Peyer's patch (tissue), 4 donors: Measurements from ENCODE around the gene HP. TPM values are rescaled to one million over a fixed set of nuclear protein-coding genes. Genes with fewer than 3 reads are reported as not detected.

Source experiments
- DNase-seq, 3 donors: peaks; one replicate each; pipeline ENCODE4 v3.0.0-alpha.2; 2017 to 2019
- H3K27ac ChIP-seq, 4 donors: fragments of 200-600 bp; sonication (generic); one replicate each; pipeline ENCODE4 v1.5.1; 2016 to 2019
- H3K27me3 ChIP-seq, 2 donors: fragments of 200-600 bp; sonication (generic); one replicate each; pipeline ENCODE4 v1.5.1; 2019
- H3K36me3 ChIP-seq, 3 donors: fragments of 200-600 bp; sonication (generic); one replicate each; pipeline ENCODE4 v1.5.1; 2016 to 2019
- H3K4me1 ChIP-seq, 4 donors: fragments of 200-600 bp; sonication (generic); one replicate each; pipeline ENCODE4 v1.5.1; 2016 to 2019
- H3K4me3 ChIP-seq, 4 donors: fragments of 200-600 bp; sonication (generic); 1 replicate in 3 of 4; 2 replicates in 1 of 4; pipeline ENCODE4 v1.5.1; 2016 to 2019; ENCODE audit warnings: mild to moderate bottlenecking in 1 of 4
- H3K9me3 ChIP-seq, 4 donors: fragments of 200-600 bp; sonication (generic); one replicate each; pipeline ENCODE4 v1.5.1; 2016 to 2019; ENCODE audit warnings: mild to moderate bottlenecking in 1 of 4
- POLR2A ChIP-seq, 2 donors: fragments of 450-650 bp; IDR thresholded peaks; one replicate each; pipeline ENCODE4 v1.5.1; 2017; ENCODE audit warnings: antibody characterized with exemption in 2 of 2, mild to moderate bottlenecking in 2 of 2, moderate library complexity in 2 of 2
- total RNA-seq, 4 donors: library from RNA; depleted of rRNA; stranded (reverse); fragments of >200 nt; gene quantifications; one replicate each; pipeline ENCODE4 v1.1.0, GENCODE V29; 2016
- TF ChIP-seq, protein P1 (sequence below), 6 experiments: fragments of 450-650 bp in 4 of 6; fragments of 200-600 bp in 2 of 6; sonication (generic) in 1 of 6; IDR thresholded peaks; one replicate each; pipeline ENCODE4 v1.5.1; 2017 to 2019; ENCODE audit warnings: antibody characterized with exemption in 6 of 6, mild to moderate bottlenecking in 3 of 6, moderate library complexity in 1 of 6

The HP gene
- total RNA-seq, 4 donors from 2014 or later: not detected

DNA sequence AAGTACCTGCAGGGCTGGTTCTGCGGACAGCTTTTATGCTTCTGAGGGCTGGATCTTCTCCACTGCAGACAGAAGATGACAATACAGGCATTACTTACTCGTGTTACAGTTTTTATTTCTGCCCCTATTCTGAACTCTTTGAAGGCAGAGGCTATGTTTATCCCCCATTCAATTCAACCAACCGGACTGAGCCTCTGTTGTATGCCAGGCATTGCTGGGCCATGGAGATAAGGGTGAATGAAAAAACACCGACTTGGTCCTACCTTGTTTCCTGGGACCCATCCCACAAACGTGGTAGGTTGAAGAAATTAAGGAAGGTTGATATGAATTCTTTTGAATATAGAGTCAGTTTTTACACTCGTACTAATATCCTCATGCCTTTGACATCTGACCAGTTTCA lies 10.0 kb upstream of the HP start:
- Histone ChIP-seq H3K27ac (no peak overlapping the region), H3K36me3 (peaks cover 0 to 5% (median 0%) of the 10 kb centered on the region in 3 donors), H3K4me3 (no peak overlapping the region), H3K27me3 (no peaks in the 10 kb centered on the region), H3K9me3 (no peaks in the 10 kb centered on the region), H3K4me1 (no peaks in the 10 kb centered on the region)
- DNase-seq: no peak
- TF ChIP-seq POLR2A (IDR thresholded peaks at IDR 0.05): no peak
- TF ChIP-seq, protein P1, sequence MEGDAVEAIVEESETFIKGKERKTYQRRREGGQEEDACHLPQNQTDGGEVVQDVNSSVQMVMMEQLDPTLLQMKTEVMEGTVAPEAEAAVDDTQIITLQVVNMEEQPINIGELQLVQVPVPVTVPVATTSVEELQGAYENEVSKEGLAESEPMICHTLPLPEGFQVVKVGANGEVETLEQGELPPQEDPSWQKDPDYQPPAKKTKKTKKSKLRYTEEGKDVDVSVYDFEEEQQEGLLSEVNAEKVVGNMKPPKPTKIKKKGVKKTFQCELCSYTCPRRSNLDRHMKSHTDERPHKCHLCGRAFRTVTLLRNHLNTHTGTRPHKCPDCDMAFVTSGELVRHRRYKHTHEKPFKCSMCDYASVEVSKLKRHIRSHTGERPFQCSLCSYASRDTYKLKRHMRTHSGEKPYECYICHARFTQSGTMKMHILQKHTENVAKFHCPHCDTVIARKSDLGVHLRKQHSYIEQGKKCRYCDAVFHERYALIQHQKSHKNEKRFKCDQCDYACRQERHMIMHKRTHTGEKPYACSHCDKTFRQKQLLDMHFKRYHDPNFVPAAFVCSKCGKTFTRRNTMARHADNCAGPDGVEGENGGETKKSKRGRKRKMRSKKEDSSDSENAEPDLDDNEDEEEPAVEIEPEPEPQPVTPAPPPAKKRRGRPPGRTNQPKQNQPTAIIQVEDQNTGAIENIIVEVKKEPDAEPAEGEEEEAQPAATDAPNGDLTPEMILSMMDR (IDR thresholded peaks at IDR 0.05): no peak

DNA sequence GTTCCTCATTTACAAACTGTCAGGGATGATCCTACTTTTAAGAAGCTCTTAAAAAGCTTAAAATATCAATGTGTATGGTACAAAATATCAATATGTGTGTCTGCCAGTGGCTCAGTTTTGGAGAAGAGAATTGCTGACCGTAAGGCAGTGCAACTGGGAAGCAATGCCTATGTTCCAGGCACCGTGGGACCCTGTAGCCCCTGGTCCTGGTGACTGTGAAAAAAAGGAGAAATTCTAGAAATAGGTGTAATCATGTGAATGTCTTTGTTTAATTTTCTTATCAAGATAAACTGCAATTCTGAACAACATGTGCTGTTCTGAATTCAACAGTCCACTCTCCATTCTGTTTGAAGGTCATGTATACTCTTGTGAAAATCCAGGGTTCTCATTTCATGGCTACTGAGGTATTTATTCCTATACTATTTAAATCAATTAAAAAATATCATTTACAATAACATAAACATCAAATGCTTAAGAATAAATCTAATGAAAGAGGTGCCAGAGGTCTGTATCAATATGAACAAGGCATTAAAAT lies 9.4 kb upstream of the HP start:
- Histone ChIP-seq H3K36me3 (peaks cover 0 to 5% (median 0%) of the 10 kb centered on the region in 3 donors), H3K4me1 (no peaks in the 10 kb centered on the region), H3K9me3 (peaks cover 0 to 3% (median 0%) of the 10 kb centered on the region in 4 donors), H3K27ac (no peak overlapping the region), H3K27me3 (no peaks in the 10 kb centered on the region), H3K4me3 (no peak overlapping the region)
- TF ChIP-seq, protein P1 (IDR thresholded peaks at IDR 0.05): no peak
- no peak for TF ChIP-seq POLR2A (IDR thresholded peaks at IDR 0.05)
- DNase-seq: no peak

DNA sequence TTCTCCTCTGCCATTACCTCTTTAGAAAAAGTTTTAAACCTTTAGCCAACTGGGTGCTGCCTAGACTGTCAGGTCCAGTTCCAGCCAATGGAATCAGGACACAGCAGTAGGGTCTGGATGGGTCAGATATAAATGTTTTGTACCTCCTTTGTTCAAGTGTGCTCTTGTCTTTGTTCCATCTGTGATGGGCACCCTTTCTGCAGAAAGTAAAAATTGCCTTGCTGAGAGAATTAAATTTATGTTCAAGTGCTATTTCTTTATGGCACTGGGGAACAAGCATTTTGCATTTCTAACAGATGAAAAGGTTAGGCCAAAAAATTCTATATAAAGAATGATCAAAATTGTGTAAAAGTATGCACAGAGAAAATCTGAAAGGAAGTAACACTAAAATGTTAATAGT lies 5.2 kb upstream of the HP start:
- Histone ChIP-seq H3K4me1 (no peaks in the 10 kb centered on the region), H3K9me3 (peaks cover 0 to 3% (median 0%) of the 10 kb centered on the region in 4 donors), H3K27ac (no peak overlapping the region), H3K27me3 (no peaks in the 10 kb centered on the region), H3K36me3 (no peaks in the 10 kb centered on the region), H3K4me3 (no peak overlapping the region)
- TF ChIP-seq POLR2A (IDR thresholded peaks at IDR 0.05): no peak
- TF ChIP-seq, protein P1 (IDR thresholded peaks at IDR 0.05): no peak
- DNase-seq: no peak

DNA sequence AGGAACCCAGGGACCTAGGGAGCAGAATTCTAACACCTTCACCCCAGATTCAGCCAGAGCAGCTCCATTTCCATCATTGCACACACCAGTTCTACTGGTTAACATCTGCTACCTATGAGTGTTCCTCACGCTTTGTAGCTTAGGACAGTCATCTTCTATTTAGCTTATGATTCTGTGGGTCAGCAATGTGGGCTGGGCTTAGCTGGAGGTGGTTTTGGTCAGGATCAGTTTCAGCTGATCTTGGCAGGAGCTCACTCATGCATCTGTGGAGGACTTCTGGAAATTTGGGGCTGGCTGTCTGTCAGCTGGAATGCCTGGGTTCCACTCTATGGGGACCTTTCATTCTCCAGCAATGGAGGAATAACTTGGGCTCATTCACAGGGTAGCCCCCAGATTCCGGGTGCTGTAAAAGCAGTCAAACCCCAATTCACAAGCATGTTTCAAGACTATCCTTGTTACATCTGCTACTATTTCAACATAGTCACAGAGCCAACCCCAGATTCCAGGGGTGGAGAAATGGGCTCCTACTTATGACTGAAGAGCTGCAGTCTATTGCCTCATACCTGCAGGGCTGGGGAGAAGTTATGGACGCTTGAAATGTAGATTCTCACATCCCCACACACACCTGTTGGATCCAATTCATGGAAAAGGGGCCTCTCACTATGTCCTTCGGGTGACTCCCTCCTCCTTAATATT lies 3.4 kb upstream of the HP start:
- no peaks in the 10 kb centered on the region for H3K36me3 ChIP-seq
- H3K4me3 ChIP-seq: no peak overlapping the region
- H3K27me3 ChIP-seq: no peaks in the 10 kb centered on the region
- peaks cover 0 to 3% (median 0%) of the 10 kb centered on the region in 4 donors for H3K9me3 ChIP-seq
- no peak overlapping the region for H3K27ac ChIP-seq
- no peak for DNase-seq
- no peaks in the 10 kb centered on the region for H3K4me1 ChIP-seq
- TF ChIP-seq, protein P1 (IDR thresholded peaks at IDR 0.05): no peak
- no peak for TF ChIP-seq POLR2A (IDR thresholded peaks at IDR 0.05)

DNA sequence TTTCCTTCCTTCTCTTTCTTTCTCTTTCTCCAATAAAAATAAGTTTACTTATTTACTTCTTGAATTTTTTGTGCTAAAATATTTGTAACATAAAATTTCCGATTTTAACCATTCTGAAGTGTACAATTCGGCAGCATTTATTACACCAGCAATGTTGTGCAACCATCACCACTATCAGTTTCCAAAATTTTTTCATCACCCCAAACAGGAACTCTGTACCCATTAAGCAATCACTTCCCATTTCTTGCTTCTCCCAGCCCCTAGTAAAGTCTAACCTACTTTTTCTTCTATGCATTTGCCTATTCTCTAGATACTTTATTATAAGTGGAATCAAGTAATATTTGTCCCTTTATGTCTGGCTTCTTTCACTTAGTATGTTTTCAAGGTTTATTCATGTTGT lies 2.5 kb upstream of the HP start:
- no peak overlapping the region for H3K4me3 ChIP-seq
- H3K4me1 ChIP-seq: no peaks in the 10 kb centered on the region
- DNase-seq: no peak
- H3K27me3 ChIP-seq: no peaks in the 10 kb centered on the region
- no peaks in the 10 kb centered on the region for H3K36me3 ChIP-seq
- no peak overlapping the region for H3K27ac ChIP-seq
- H3K9me3 ChIP-seq: peaks cover 0 to 3% (median 0%) of the 10 kb centered on the region in 4 donors
- TF ChIP-seq, protein P1 (IDR thresholded peaks at IDR 0.05): no peak
- no peak for TF ChIP-seq POLR2A (IDR thresholded peaks at IDR 0.05)
